Measurements from ENCODE around the gene CEBPZOS. TPM values are rescaled to one million over a fixed set of nuclear protein-coding genes. Genes with fewer than 3 reads are reported as not detected.
A peak's percentile ranks its signal among the peaks of the same experiment; 100 is the strongest.

Gene CEBPZOS
- total and polyA plus RNA-seq, 2 of the 4 experiments (the other 2 are of a cell fraction) = 16.8 to 31.5 TPM

GRCh38 chr2:37230581-37230980 is 34.3 kb downstream of the CEBPZOS start:
- dilution Hi-C loops (cut with HindIII; ENCODE audit: low sequenced_read_pairs, unreplicated experiment) = no loop called here
- ATAC-seq (ENCODE audit: low read depth) = no peak
- H4K20me1 ChIP-seq (ENCODE audit: insufficient read depth, low read length) = peaks cover 17% of the 10 kb centered on the region
- CTCF ChIA-PET = no interaction called here
- peak overlapping the region; percentile 44; the same call in 1 of the 2 replicates for H3K4ac ChIP-seq (ENCODE audit: low read depth, low read length)
- no peak for TF ChIP-seq BHLHE40 (IDR thresholded peaks at IDR 0.05; ENCODE audit: low read depth, low read length)
- no peaks in the 10 kb centered on the region for H3K9me3 ChIP-seq (ENCODE audit: control insufficient read depth, insufficient read depth, low read length)
- peak overlapping the region; percentile 97 for H2AFZ ChIP-seq (replicated peaks; ENCODE audit: low read length, poor library complexity)
- peak overlapping the region; percentile 91; the same call in 1 of the 2 replicates for H3K14ac ChIP-seq (replicated peaks; ENCODE audit: low read depth, low read length)
- H3K27me3 ChIP-seq (ENCODE audit: control insufficient read depth, insufficient read depth, low read length) = no peaks in the 10 kb centered on the region
- no TSS peak for BruUV-seq (replicated peaks)
- peak overlapping the region; percentile 74 for H2BK5ac ChIP-seq (ENCODE audit: low read depth, low read length, poor library complexity, severe bottlenecking)
- peak overlapping the region; percentile 79 for H3K56ac ChIP-seq (ENCODE audit: extremely low read depth, insufficient read depth, low read length)
- 33% methylated on average over 1 of the region's 8 CpGs; no CpG with 5 or more reads in 1 of the 2 experiments for WGBS, 2 experiments (ENCODE audit: extremely low coverage in 2 of 2, insufficient read length in 1 of 2)
- H3K23ac ChIP-seq (ENCODE audit: low read depth, low read length) = peak overlapping the region; percentile 87
- H3K36me3 ChIP-seq (ENCODE audit: control insufficient read depth, insufficient read depth, low read length) = peaks cover 15% of the 10 kb centered on the region
- H4K5ac ChIP-seq (ENCODE audit: low read depth, low read length) = no peak overlapping the region
- peak overlapping the region; percentile 93 for H3K4me3 ChIP-seq (ENCODE audit: insufficient read depth, low read depth, low read length)
- peak overlapping the region; percentile 63; the same call in 1 of the 2 replicates for H2AK5ac ChIP-seq (ENCODE audit: low read depth, low read length)
- DNase-seq = no peak
- H4K91ac ChIP-seq (ENCODE audit: insufficient read depth, low read depth, low read length) = no peak overlapping the region
- H2BK15ac ChIP-seq (ENCODE audit: low read depth, low read length) = no peak overlapping the region
- H3K4me1 ChIP-seq (ENCODE audit: control insufficient read depth, insufficient read depth, low read length) = peaks cover 6% of the 10 kb centered on the region
- peak overlapping the region; percentile 80 for H3K9ac ChIP-seq (ENCODE audit: low read depth, low read length)
- H3K4me2 ChIP-seq (ENCODE audit: low read depth, low read length) = peak overlapping the region; percentile 100
- POLR2A ChIA-PET (ENCODE audit: unreplicated experiment) = no interaction called here
- intact Hi-C loops (cut with micrococcal nuclease) = loop anchor here (2.0 kb wide), 1 partner anchor 88 kb away; no protein-coding TSS in a partner anchor
- H2BK20ac ChIP-seq (ENCODE audit: low read depth, low read length) = no peak overlapping the region
- H4K8ac ChIP-seq (ENCODE audit: low read depth in 2 of 2, low read length in 2 of 2) = peak overlapping the region in 1 of 2 experiments; percentile 6; a peak in 2 of 4 replicates
- H3K27ac ChIP-seq (ENCODE audit: insufficient read depth, low read length) = peak overlapping the region; percentile 25
- H3K79me1 ChIP-seq (ENCODE audit: low read depth in 1 of 2, low read length in 2 of 2) = peaks cover 44 to 77% of the 10 kb centered on the region in 2 experiments
- H2AK9ac ChIP-seq (replicated peaks; ENCODE audit: low read depth, low read length, poor library complexity) = peak overlapping the region; percentile 38
- H3K18ac ChIP-seq (ENCODE audit: low read depth, low read length) = no peak overlapping the region
- no peak overlapping the region for H2BK120ac ChIP-seq (ENCODE audit: low read depth, low read length)
- peaks cover 14% of the 10 kb centered on the region for H3K9me1 ChIP-seq (ENCODE audit: insufficient read depth, low read length)
- in situ Hi-C loops (cut with MboI; ENCODE audit: low sequenced_read_pairs) = no loop called here
